ENCODE measurements around the gene RBM38. TPM values are rescaled to one million over a fixed set of nuclear protein-coding genes. Genes with fewer than 3 reads are reported as not detected.
A peak's percentile ranks its signal among the peaks of the same experiment; 100 is the strongest.
"Not testable (repeated sequence)": the region's sequence is repeated elsewhere in the genome, so short reads cannot be mapped to it uniquely, and the experiment has no call there.

Gene RBM38
- total RNA-seq, 2 experiments from 2014 or later: 53.8 to 57.1 TPM

- CTCF ChIA-PET: interaction anchor here (1.5 kb wide), 1 partner anchor 36 kb away, joined by 4 read pairs; no protein-coding TSS in a partner anchor
- H3K9me3 Mint-ChIP-seq (ENCODE audit: insufficient read depth): no peaks in the 10 kb centered on the region
- DNase-seq (no peak), ATAC-seq (no peak)
- H3K27ac Mint-ChIP-seq: no peak overlapping the region
- H3K4me1 Mint-ChIP-seq (ENCODE audit: low read depth): peaks cover 42% of the 10 kb centered on the region
- peaks cover 4% of the 10 kb centered on the region for H3K27me3 Mint-ChIP-seq (ENCODE audit: low read depth)
- H3K36me3 Mint-ChIP-seq (ENCODE audit: low read depth): no peaks in the 10 kb centered on the region
- no peak overlapping the region for H3K4me3 Mint-ChIP-seq
- POLR2A ChIA-PET: no interaction called here
Observed at GRCh38 chr20:57426831-57427230, 35.6 kb downstream of the RBM38 start.

DNA sequence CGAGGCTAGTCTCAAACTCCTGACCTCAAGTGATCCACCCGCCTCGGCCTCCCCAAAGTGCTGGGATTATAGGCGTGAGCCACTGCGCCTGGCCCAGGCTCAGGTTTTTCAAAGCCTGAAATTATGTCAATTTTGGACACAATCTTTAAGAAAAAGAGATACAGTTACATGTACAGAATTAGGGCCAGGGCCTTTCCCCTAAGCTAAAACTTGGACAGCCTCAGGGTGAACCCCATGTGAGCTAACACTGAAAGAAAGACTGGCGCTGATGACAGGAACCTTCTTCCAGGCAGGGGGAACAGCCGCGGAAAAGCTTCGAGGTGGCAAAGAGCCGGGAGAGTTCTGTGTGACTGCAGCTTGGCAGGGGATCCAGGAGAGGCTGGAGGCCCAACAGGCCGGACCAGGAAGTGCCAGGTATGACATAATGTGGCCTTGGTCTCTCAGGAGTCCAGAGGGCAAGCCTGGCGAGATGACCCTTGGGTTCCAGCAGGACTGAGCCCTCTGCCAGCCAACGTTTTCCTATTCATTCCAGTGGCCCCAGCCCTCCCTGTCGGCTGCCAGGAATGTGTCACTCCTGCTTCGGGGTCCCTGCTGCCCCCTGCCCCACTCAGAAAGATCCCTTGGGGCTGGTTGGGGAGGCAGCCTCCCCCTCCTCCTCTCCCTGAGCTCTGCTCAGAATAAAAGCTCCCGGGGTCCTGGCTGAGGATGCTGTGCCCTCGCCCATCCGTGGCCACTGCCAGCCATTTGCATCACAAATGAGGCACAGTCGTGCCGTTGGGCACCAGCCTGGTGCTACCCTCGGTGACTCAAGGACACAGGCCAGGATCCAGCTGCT, 37.3 kb downstream of the RBM38 start:
- POLR2A ChIA-PET: no interaction called here
- Mint-ChIP-seq H3K9me3 (ENCODE audit: insufficient read depth) (peaks cover 5% of the 10 kb centered on the region), H3K27me3 (ENCODE audit: low read depth) (peaks cover 4% of the 10 kb centered on the region), H3K36me3 (ENCODE audit: low read depth) (peaks cover 4% of the 10 kb centered on the region), H3K4me3 (no peak overlapping the region), H3K4me1 (ENCODE audit: low read depth) (peaks cover 56% of the 10 kb centered on the region), H3K27ac (no peak overlapping the region)
- ATAC-seq: no peak
- DNase-seq: no peak
- CTCF ChIA-PET: no interaction called here

GRCh38 chr20:57429159-57429496, 37.9 kb downstream of the RBM38 start:
- CTCF ChIA-PET: no interaction called here
- POLR2A ChIA-PET: no interaction called here
- Mint-ChIP-seq H3K9me3 (ENCODE audit: insufficient read depth) (peaks cover 5% of the 10 kb centered on the region), H3K36me3 (ENCODE audit: low read depth) (peaks cover 6% of the 10 kb centered on the region), H3K4me3 (no peak overlapping the region), H3K27me3 (ENCODE audit: low read depth) (peaks cover 4% of the 10 kb centered on the region), H3K4me1 (ENCODE audit: low read depth) (peaks cover 56% of the 10 kb centered on the region), H3K27ac (no peak overlapping the region)
- ATAC-seq (no peak), DNase-seq (no peak)

DNA sequence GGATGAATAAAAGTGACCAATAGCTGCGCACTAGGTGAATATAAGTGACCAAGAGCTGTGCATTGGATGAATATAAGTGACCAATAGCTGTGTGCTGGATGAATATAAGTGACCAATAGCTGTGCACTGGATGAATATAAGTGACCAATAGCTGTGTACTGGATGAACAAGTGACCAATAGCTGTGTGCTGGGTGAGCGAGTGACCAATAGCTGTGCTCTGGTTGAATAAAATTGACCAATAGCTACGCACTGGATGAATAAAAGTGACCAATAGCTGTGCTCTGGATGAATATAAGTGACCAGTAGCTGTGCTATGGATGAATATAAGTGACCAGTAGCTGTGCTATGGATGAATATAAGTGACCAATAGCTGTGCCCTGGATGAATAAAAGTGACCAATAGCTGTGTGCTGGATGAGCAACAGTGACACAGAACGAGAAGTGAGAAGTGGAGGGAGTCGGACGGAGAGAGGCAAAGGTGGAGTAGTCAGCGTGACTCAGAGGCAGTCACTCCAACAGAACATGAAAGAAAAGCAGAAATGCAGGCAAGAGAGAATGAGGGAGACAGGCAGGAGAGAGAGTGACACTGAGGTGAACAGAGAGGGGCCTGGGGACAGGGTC, 38.5 kb downstream of the RBM38 start:
- Mint-ChIP-seq H3K9me3 (ENCODE audit: insufficient read depth) (peaks cover 5% of the 10 kb centered on the region), H3K27ac (no peak overlapping the region), H3K36me3 (ENCODE audit: low read depth) (peaks cover 6% of the 10 kb centered on the region), H3K27me3 (ENCODE audit: low read depth) (peaks cover 7% of the 10 kb centered on the region), H3K4me3 (no peak overlapping the region), H3K4me1 (ENCODE audit: low read depth) (peaks cover 60% of the 10 kb centered on the region)
- no peak for DNase-seq
- no peak for ATAC-seq
- CTCF ChIA-PET: no interaction called here
- POLR2A ChIA-PET: interaction anchor here (1.1 kb wide), 1 partner anchor 32 kb away, joined by 4 read pairs; no protein-coding TSS in a partner anchor

DNA sequence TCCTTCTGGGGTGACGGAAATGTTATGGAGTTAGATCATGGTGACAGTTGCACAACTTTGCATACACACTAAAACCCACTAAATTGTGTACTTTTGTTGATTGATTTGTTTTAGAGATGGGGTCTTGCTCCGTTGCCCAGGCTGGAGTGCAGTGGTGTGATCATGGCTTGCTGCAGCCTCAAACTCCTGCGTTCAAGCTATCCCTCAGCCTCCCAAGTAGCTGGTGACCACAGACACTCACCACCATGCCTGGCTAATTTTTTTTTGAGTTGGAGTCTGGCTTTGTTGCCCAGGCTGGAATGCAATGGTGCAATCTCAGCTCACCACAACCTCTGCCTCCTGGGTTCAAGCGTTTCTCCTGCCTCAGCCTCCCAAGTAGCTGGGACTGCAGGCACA, 39.0 kb downstream of the RBM38 start:
- ATAC-seq: not testable (repeated sequence)
- POLR2A ChIA-PET: interaction anchor here (1.1 kb wide), 1 partner anchor 32 kb away, joined by 4 read pairs; no protein-coding TSS in a partner anchor

GRCh38 chr20:57431539-57431835, 40.3 kb downstream of the RBM38 start:
- no peak overlapping the region for H3K4me3 Mint-ChIP-seq
- H3K27ac Mint-ChIP-seq: peak overlapping the region; percentile 49
- peaks cover 66% of the 10 kb centered on the region for H3K4me1 Mint-ChIP-seq (ENCODE audit: low read depth)
- POLR2A ChIA-PET: interaction anchor here (0.6 kb wide), 1 partner anchor 25 kb away, joined by 3 read pairs; no protein-coding TSS in a partner anchor
- peaks cover 7% of the 10 kb centered on the region for H3K27me3 Mint-ChIP-seq (ENCODE audit: low read depth)
- H3K9me3 Mint-ChIP-seq (ENCODE audit: insufficient read depth): peaks cover 5% of the 10 kb centered on the region
- H3K36me3 Mint-ChIP-seq (ENCODE audit: low read depth): peaks cover 6% of the 10 kb centered on the region
- DNase-seq: no peak
- ATAC-seq: no peak
- CTCF ChIA-PET: interaction anchor here (0.7 kb wide), 1 partner anchor 31 kb away, joined by 3 read pairs; no protein-coding TSS in a partner anchor

More for the DNA sequence above, 39.0 kb downstream of the RBM38 start:
- peaks cover 62% of the 10 kb centered on the region for H3K4me1 Mint-ChIP-seq (ENCODE audit: low read depth)
- DNase-seq; H3K36me3 Mint-ChIP-seq (ENCODE audit: low read depth); CTCF ChIA-PET; H3K27ac Mint-ChIP-seq; H3K27me3 Mint-ChIP-seq (ENCODE audit: low read depth); H3K4me3 Mint-ChIP-seq; H3K9me3 Mint-ChIP-seq (ENCODE audit: insufficient read depth): not testable (repeated sequence)

GRCh38 chr20:57432480-57432861, 41.3 kb downstream of the RBM38 start:
- DNase-seq (no peak), ATAC-seq (no peak)
- Mint-ChIP-seq H3K27ac (peak overlapping the region; percentile 92), H3K27me3 (ENCODE audit: low read depth) (peaks cover 11% of the 10 kb centered on the region), H3K4me1 (ENCODE audit: low read depth) (peaks cover 66% of the 10 kb centered on the region), H3K4me3 (peak overlapping the region; percentile 56), H3K36me3 (ENCODE audit: low read depth) (peaks cover 10% of the 10 kb centered on the region), H3K9me3 (ENCODE audit: insufficient read depth) (peaks cover 5% of the 10 kb centered on the region)
- CTCF ChIA-PET: interaction anchor here (1.2 to 2.1 kb wide), 3 partner anchors 20 to 43 kb away, joined by 3 to 9 read pairs (median 6); no protein-coding TSS in a partner anchor
- POLR2A ChIA-PET: interaction anchor here (0.8 to 2.1 kb wide), 6 partner anchors 14 to 196 kb away, joined by 3 to 19 read pairs (median 7); partner anchors contain the start of gene RBM38

DNA sequence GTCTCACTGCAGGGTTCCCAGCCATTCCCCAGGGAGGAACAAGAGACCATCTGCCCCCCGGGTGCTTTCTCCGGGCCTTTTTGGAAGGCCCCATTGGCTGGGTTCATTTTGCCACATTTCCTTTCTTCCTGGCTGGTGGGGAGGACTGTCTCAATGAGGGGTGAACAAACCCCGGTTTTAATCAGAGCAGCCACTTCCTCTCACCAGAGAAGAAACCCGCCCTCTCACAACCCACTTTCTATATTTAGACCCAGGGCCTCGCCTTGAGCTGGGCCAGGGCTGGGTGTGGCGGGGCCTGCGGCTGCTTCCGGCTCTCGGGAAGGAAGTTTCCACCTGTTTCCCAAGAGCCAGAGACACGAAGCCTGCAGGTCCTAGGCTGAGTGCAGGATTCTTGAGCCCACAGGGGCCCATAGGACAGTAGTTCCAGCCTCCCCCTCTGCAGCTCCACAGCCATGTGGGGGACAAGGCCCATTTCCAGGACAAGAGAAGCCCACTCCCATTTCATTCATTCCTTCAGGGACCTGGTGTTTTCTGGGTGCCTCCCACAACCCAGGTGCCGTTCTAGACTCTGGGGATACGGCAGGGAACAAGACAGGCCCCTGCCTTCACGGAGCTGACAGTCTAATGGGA, 41.8 kb downstream of the RBM38 start:
- POLR2A ChIA-PET: interaction anchor here (0.8 to 2.1 kb wide), 7 partner anchors 15 to 195 kb away, joined by 3 to 19 read pairs (median 7); partner anchors contain the start of gene RBM38
- CTCF ChIA-PET: interaction anchor here (0.9 to 2.1 kb wide), 8 partner anchors 20 to 65 kb away, joined by 3 to 11 read pairs (median 4); no protein-coding TSS in a partner anchor

DNA sequence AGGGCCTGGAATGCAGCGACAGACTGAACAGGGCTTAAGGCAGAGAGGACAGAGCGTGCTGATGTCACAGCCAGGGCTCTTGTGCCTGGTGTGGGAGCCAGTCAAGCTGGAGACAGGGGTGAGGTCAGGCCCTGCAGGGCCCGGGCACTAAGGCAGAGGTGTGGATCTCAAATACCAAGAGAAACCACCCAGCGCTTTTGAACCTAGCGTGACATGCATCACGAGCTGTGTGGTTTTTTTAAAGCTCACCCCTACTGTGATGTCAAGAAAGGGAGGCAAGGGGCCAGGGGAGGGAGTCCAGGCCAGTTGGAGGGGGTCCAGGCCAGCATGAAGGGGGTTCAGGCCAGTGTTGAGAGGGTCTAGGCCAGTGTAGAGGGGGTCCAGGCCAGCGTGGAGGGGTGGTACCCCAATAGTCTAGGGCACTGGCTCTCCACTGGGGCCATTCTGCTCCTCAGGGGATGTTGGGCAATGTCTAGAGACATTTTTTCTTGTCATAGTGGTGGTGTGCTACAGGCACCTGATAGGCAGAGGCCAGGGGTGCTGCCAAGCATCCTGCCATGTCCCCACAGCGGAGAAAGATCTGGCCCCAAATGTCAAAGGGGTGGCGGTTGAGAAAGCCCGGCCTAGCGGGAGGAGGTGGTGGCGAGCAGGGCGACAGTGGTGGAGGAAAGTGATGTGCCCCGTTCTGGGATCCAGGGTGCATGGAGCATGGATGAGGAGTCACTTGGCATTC, 42.6 kb downstream of the RBM38 start:
- DNase-seq (peak; percentile 82), ATAC-seq (peak; percentile 74)
- POLR2A ChIA-PET: interaction anchor here (1.1 to 2.1 kb wide), 5 partner anchors 15 to 43 kb away, joined by 3 to 19 read pairs (median 7); partner anchors contain the start of gene RBM38
- Mint-ChIP-seq H3K9me3 (ENCODE audit: insufficient read depth) (peaks cover 5% of the 10 kb centered on the region), H3K4me1 (ENCODE audit: low read depth) (peaks cover 66% of the 10 kb centered on the region), H3K27ac (peak overlapping the region; percentile 92), H3K36me3 (ENCODE audit: low read depth) (peaks cover 10% of the 10 kb centered on the region), H3K4me3 (peak overlapping the region; percentile 56), H3K27me3 (ENCODE audit: low read depth) (peaks cover 11% of the 10 kb centered on the region)
- CTCF ChIA-PET: interaction anchor here (0.6 to 2.1 kb wide), 9 partner anchors 9 to 64 kb away, joined by 3 to 11 read pairs (median 3); no protein-coding TSS in a partner anchor

More for the DNA sequence above, 41.8 kb downstream of the RBM38 start:
- peaks cover 66% of the 10 kb centered on the region for H3K4me1 Mint-ChIP-seq (ENCODE audit: low read depth)
- peak overlapping the region; percentile 56 for H3K4me3 Mint-ChIP-seq
- H3K27me3 Mint-ChIP-seq (ENCODE audit: low read depth): peaks cover 11% of the 10 kb centered on the region
- H3K27ac Mint-ChIP-seq: peak overlapping the region; percentile 92
- DNase-seq (peak; percentile 90), ATAC-seq (peak; percentile 86)
- peaks cover 10% of the 10 kb centered on the region for H3K36me3 Mint-ChIP-seq (ENCODE audit: low read depth)
- peaks cover 5% of the 10 kb centered on the region for H3K9me3 Mint-ChIP-seq (ENCODE audit: insufficient read depth)

DNA sequence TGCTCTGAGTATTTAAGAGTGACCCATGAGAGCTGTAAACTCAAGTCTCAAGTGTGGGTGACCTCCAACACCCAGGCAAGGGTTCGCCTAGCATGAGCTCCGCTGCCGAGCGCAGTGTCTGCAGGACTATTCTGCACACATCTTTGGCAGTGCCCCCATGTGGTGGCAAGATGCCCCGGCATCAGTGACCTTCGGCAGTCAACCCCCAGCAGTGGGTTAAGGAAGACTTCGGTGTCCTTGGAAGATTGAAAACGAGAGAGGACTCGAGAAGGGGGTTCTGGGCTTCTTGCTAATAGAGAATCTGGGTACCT, 43.1 kb downstream of the RBM38 start:
- Mint-ChIP-seq H3K4me1 (ENCODE audit: low read depth) (peaks cover 66% of the 10 kb centered on the region), H3K27me3 (ENCODE audit: low read depth) (peaks cover 11% of the 10 kb centered on the region), H3K4me3 (no peak overlapping the region), H3K36me3 (ENCODE audit: low read depth) (peaks cover 10% of the 10 kb centered on the region), H3K27ac (peak overlapping the region; percentile 92), H3K9me3 (ENCODE audit: insufficient read depth) (peaks cover 5% of the 10 kb centered on the region)
- ATAC-seq (no peak), DNase-seq (no peak)
- CTCF ChIA-PET: interaction anchor here (0.8 to 2.5 kb wide), 6 partner anchors 11 to 45 kb away, joined by 3 to 13 read pairs (median 6); no protein-coding TSS in a partner anchor
- POLR2A ChIA-PET: interaction anchor here (1.3 to 2.1 kb wide), 2 partner anchors 36 to 44 kb away, joined by 6 to 7 read pairs; partner anchors contain the start of gene RBM38

DNA sequence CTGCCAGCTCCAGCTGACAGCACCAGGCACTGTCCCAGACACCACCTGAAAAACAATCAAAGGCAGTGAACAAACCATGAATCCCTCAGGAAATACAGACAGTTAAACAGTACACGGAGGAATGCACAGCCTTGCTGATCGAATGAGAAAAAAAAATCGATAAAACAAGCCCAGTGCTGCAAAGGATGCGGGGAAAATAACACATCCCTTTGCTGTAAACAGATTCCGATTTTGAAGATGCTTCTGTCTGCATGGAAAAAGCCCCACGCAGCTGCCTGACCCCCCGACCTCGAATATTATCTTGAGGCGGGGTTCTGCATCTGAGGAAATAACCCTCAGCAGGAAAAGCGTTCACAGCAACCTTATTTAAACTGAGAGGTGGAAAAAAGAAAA, 43.9 kb downstream of the RBM38 start:
- ChIA-PET CTCF (interaction anchor here (1.0 to 2.5 kb wide), 12 partner anchors 9 to 102 kb away, joined by 3 to 13 read pairs (median 6); no protein-coding TSS in a partner anchor), POLR2A (no interaction called here)
- Mint-ChIP-seq H3K27ac (peak overlapping the region; percentile 92), H3K36me3 (ENCODE audit: low read depth) (peaks cover 10% of the 10 kb centered on the region), H3K9me3 (ENCODE audit: insufficient read depth) (peaks cover 5% of the 10 kb centered on the region), H3K27me3 (ENCODE audit: low read depth) (peaks cover 7% of the 10 kb centered on the region), H3K4me1 (ENCODE audit: low read depth) (peaks cover 62% of the 10 kb centered on the region), H3K4me3 (no peak overlapping the region)
- DNase-seq: no peak
- ATAC-seq: no peak

All from activated CD8-positive, alpha-beta T cell treated with anti-CD3 and anti-CD28 coated beads, Interleukin-2, amount 10 ng/mL, durations not matched to agents 7 days and 5 days (primary cell).